SW480 (cell line): ENCODE measurements around the gene CDHR1.
"Not testable (repeated sequence)": the region's sequence is repeated elsewhere in the genome, so short reads cannot be mapped to it uniquely, and the experiment has no call there.

Experiments
- DNase-seq: peaks from one replicate; pipeline ENCODE4 v3.0.0-alpha.2; 2016; ENCODE audit warnings: low spot score

The CDHR1 gene

GRCh38 chr10:84175436-84175835, 18.9 kb upstream of the CDHR1 start:
- DNase-seq, result no peak

GRCh38 chr10:84176351-84176750, 18.0 kb upstream of the CDHR1 start:
- no peak for DNase-seq

- DNase-seq, result no peak
Observed at GRCh38 chr10:84176836-84177474, 17.4 kb upstream of the CDHR1 start.

GRCh38 chr10:84177541-84178141, 16.7 kb upstream of the CDHR1 start:
- DNase-seq, result no peak

GRCh38 chr10:84178160-84178609, 16.2 kb upstream of the CDHR1 start:
- no peak for DNase-seq

- peak; percentile 13 for DNase-seq
Observed at GRCh38 chr10:84179059-84179710, 15.2 kb upstream of the CDHR1 start.

GRCh38 chr10:84180386-84180785, 14.0 kb upstream of the CDHR1 start:
- DNase-seq, result not testable (repeated sequence)

GRCh38 chr10:84181631-84182030, 12.7 kb upstream of the CDHR1 start:
- no peak for DNase-seq

- DNase-seq, result peak; percentile 19
Observed at GRCh38 chr10:84184517-84184916, 9.8 kb upstream of the CDHR1 start.

- no peak for DNase-seq
Observed at GRCh38 chr10:84185526-84186175, 8.7 kb upstream of the CDHR1 start.

- no peak for DNase-seq
Observed at GRCh38 chr10:84188815-84189214, 5.5 kb upstream of the CDHR1 start.

GRCh38 chr10:84190621-84191020, 3.7 kb upstream of the CDHR1 start:
- DNase-seq, result no peak

- DNase-seq, result no peak
Observed at GRCh38 chr10:84191106-84191505, 3.2 kb upstream of the CDHR1 start.

- no peak for DNase-seq
Observed at GRCh38 chr10:84193327-84193726, 1.0 kb upstream of the CDHR1 start.

- no peak for DNase-seq
Observed at GRCh38 chr10:84193846-84194423, 402 bp upstream of the CDHR1 start.

GRCh38 chr10:84195044-84195830, 900 bp downstream of the CDHR1 start:
- DNase-seq, result no peak

- no peak for DNase-seq
Observed at GRCh38 chr10:84196083-84196482, 1.7 kb downstream of the CDHR1 start.

GRCh38 chr10:84196941-84197340, 2.6 kb downstream of the CDHR1 start:
- DNase-seq, result no peak

GRCh38 chr10:84197643-84198042, 3.3 kb downstream of the CDHR1 start:
- DNase-seq, result no peak

GRCh38 chr10:84198206-84198915, 4.0 kb downstream of the CDHR1 start:
- no peak for DNase-seq
